Ishikawa (cell line): ENCODE data around the gene OR52B2.

Experiments
- CREB1 ChIP-seq: IDR thresholded peaks from 2 replicates; pipeline ENCODE4 v1.6.1; 2012; ENCODE audit warnings: low read depth
- EGR1 ChIP-seq: IDR thresholded peaks from 2 replicates; pipeline ENCODE4 v1.6.1; 2012
- EP300 ChIP-seq: IDR thresholded peaks from 2 replicates; pipeline ENCODE4 v1.6.1; 2012; ENCODE audit warnings: borderline replicate concordance
- FOXM1 ChIP-seq: IDR thresholded peaks from 2 replicates; pipeline ENCODE4 v1.6.1; 2012; ENCODE audit warnings: low read depth, borderline replicate concordance
- MAX ChIP-seq: IDR thresholded peaks from 2 replicates; pipeline ENCODE4 v1.6.1; 2012
- NFIC ChIP-seq: IDR thresholded peaks from 2 replicates; pipeline ENCODE4 v1.6.1; 2012
- RAD21 ChIP-seq: IDR thresholded peaks from 2 replicates; pipeline ENCODE4 v1.6.1; 2012; ENCODE audit warnings: low read depth
- TAF1 ChIP-seq: IDR thresholded peaks from 2 replicates; pipeline ENCODE4 v1.6.1; 2012; ENCODE audit warnings: low read depth, mild to moderate bottlenecking
- TCF12 ChIP-seq: IDR thresholded peaks from 2 replicates; pipeline ENCODE4 v1.6.1; 2012; ENCODE audit warnings: low read depth
- YY1 ChIP-seq: IDR thresholded peaks from 2 replicates; pipeline ENCODE4 v1.6.1; 2012; ENCODE audit warnings: low read depth
- ZBTB7A ChIP-seq: IDR thresholded peaks from 2 replicates; pipeline ENCODE4 v1.6.1; 2012; ENCODE audit warnings: low read depth
- TF ChIP-seq, protein P1 (sequence below): IDR thresholded peaks from 2 replicates; pipeline ENCODE4 v1.6.1; 2012; ENCODE audit warnings: low read depth, mild to moderate bottlenecking
- TF ChIP-seq, protein P2 (sequence below): IDR thresholded peaks from 2 replicates; pipeline ENCODE4 v1.6.1; 2012

- TF ChIP-seq, protein P1, sequence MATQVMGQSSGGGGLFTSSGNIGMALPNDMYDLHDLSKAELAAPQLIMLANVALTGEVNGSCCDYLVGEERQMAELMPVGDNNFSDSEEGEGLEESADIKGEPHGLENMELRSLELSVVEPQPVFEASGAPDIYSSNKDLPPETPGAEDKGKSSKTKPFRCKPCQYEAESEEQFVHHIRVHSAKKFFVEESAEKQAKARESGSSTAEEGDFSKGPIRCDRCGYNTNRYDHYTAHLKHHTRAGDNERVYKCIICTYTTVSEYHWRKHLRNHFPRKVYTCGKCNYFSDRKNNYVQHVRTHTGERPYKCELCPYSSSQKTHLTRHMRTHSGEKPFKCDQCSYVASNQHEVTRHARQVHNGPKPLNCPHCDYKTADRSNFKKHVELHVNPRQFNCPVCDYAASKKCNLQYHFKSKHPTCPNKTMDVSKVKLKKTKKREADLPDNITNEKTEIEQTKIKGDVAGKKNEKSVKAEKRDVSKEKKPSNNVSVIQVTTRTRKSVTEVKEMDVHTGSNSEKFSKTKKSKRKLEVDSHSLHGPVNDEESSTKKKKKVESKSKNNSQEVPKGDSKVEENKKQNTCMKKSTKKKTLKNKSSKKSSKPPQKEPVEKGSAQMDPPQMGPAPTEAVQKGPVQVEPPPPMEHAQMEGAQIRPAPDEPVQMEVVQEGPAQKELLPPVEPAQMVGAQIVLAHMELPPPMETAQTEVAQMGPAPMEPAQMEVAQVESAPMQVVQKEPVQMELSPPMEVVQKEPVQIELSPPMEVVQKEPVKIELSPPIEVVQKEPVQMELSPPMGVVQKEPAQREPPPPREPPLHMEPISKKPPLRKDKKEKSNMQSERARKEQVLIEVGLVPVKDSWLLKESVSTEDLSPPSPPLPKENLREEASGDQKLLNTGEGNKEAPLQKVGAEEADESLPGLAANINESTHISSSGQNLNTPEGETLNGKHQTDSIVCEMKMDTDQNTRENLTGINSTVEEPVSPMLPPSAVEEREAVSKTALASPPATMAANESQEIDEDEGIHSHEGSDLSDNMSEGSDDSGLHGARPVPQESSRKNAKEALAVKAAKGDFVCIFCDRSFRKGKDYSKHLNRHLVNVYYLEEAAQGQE = no peak
- TF ChIP-seq EP300 (no peak), NFIC (no peak), YY1 (no peak), EGR1 (no peak), ZBTB7A (no peak), MAX (no peak), TAF1 (no peak), RAD21 (no peak), CREB1 (no peak), FOXM1 (no peak), TCF12 (no peak)
- TF ChIP-seq, protein P2, sequence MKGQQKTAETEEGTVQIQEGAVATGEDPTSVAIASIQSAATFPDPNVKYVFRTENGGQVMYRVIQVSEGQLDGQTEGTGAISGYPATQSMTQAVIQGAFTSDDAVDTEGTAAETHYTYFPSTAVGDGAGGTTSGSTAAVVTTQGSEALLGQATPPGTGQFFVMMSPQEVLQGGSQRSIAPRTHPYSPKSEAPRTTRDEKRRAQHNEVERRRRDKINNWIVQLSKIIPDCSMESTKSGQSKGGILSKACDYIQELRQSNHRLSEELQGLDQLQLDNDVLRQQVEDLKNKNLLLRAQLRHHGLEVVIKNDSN = no peak
Observed at GRCh38 chr11:6191742-6192141, 21.6 kb upstream of the OR52B2 start.
